CD14-positive monocyte (primary cell): Measurements from ENCODE around the gene EEF1AKMT3. TPM values are rescaled to one million over a fixed set of nuclear protein-coding genes. Genes with fewer than 3 reads are reported as not detected.

Experiments
- DNase-seq, 3 donors: peaks; one replicate each; pipeline ENCODE4 v3.0.0-alpha.2; 2011 to 2022
- H2AFZ ChIP-seq: 2 replicates; pipeline ENCODE4 v1.6.0; 2012; ENCODE audit warnings: mild to moderate bottlenecking, low read depth, low read length, inconsistent platforms; ENCODE audit not compliant: insufficient read depth, poor library complexity, severe bottlenecking
- H3K27ac ChIP-seq, 2 donors: 1 replicate in 1 of 2; 2 replicates in 1 of 2; pipeline ENCODE4 v1.5.1; 2012 to 2013; ENCODE audit warnings: low read length in 2 of 2, control low read depth in 1 of 2, inconsistent platforms in 1 of 2, low read depth in 1 of 2, mild to moderate bottlenecking in 1 of 2
- H3K27me3 ChIP-seq, 2 donors: one replicate each; pipeline versions ENCODE4 v1.6.0 to v1.6.1; 2011 to 2013; ENCODE audit warnings: low read length in 2 of 2; ENCODE audit not compliant: control insufficient read depth in 2 of 2, insufficient read depth in 2 of 2
- H3K36me3 ChIP-seq, 2 donors: replicated peaks in 1 of 2; 1 replicate in 1 of 2; 2 replicates in 1 of 2; pipeline versions ENCODE4 v1.5.1 to v1.6.1; 2012 to 2013; ENCODE audit warnings: low read length in 2 of 2, control low read depth in 1 of 2, inconsistent platforms in 1 of 2, mild to moderate bottlenecking in 1 of 2; ENCODE audit not compliant: insufficient read depth in 2 of 2, control insufficient read depth in 1 of 2
- H3K4me1 ChIP-seq, 2 donors: 1 replicate in 1 of 2; 2 replicates in 1 of 2; pipeline versions ENCODE4 v1.5.1 to v1.6.1; 2012 to 2013; ENCODE audit warnings: low read length in 2 of 2, control low read depth in 1 of 2, inconsistent platforms in 1 of 2, mild to moderate bottlenecking in 1 of 2, moderate library complexity in 1 of 2; ENCODE audit not compliant: insufficient read depth in 2 of 2, control insufficient read depth in 1 of 2
- H3K4me2 ChIP-seq: replicated peaks from 2 replicates; pipeline ENCODE3; 2012; ENCODE audit warnings: low read length, moderate library complexity, mild to moderate bottlenecking; ENCODE audit not compliant: poor library complexity, severe bottlenecking; ENCODE audit errors: extremely low read depth
- H3K4me3 ChIP-seq, 3 experiments: fragments of 200-600 bp in 1 of 3; sonication (generic) in 1 of 3; replicated peaks in 1 of 3; 1 replicate in 2 of 3; 2 replicates in 1 of 3; pipeline ENCODE4 v1.5.1; 2011 to 2013; ENCODE audit warnings: low read length in 3 of 3, mild to moderate bottlenecking in 3 of 3, control low read depth in 2 of 3, low read depth in 2 of 3, inconsistent platforms in 1 of 3, moderate library complexity in 1 of 3
- H3K79me2 ChIP-seq: 2 replicates; pipeline ENCODE4 v1.6.0; 2012; ENCODE audit warnings: mild to moderate bottlenecking, control low read depth, inconsistent platforms, low read length, moderate library complexity; ENCODE audit not compliant: insufficient read depth
- H3K9ac ChIP-seq: 2 replicates; pipeline ENCODE4 v1.6.0; 2017; ENCODE audit warnings: low read length, mild to moderate bottlenecking; ENCODE audit not compliant: insufficient read depth, poor library complexity, severe bottlenecking
- H3K9me3 ChIP-seq, 2 donors: replicated peaks in 1 of 2; 1 replicate in 1 of 2; 2 replicates in 1 of 2; pipeline versions ENCODE4 v1.5.1 to v1.6.1; 2012 to 2013; ENCODE audit warnings: low read length in 2 of 2, control low read depth in 1 of 2; ENCODE audit not compliant: control insufficient read depth in 1 of 2, insufficient read depth in 1 of 2
- H4K20me1 ChIP-seq: 2 replicates; pipeline ENCODE4 v1.6.0; 2012; ENCODE audit warnings: mild to moderate bottlenecking, low read length, control low read depth, moderate library complexity; ENCODE audit not compliant: insufficient read depth
- H3K27ac Mint-ChIP-seq, 7 donors: one replicate each; pipeline ENCODE4 v1.8.0; 2020; ENCODE audit warnings: mild to moderate bottlenecking in 7 of 7, mixed read lengths in 7 of 7, moderate library complexity in 6 of 7, inconsistent platforms in 2 of 7
- H3K27me3 Mint-ChIP-seq, 3 donors: one replicate each; pipeline ENCODE4 v1.8.0; 2021 to 2022; ENCODE audit warnings: low read depth in 3 of 3, mild to moderate bottlenecking in 3 of 3, mixed read lengths in 3 of 3, moderate library complexity in 3 of 3, inconsistent platforms in 1 of 3
- H3K36me3 Mint-ChIP-seq, 2 donors: one replicate each; pipeline ENCODE4 v1.8.0; 2020; ENCODE audit warnings: mixed read lengths in 2 of 2, inconsistent platforms in 1 of 2, mild to moderate bottlenecking in 1 of 2
- H3K4me1 Mint-ChIP-seq: one replicate; pipeline ENCODE4 v1.8.0; 2020; ENCODE audit warnings: mild to moderate bottlenecking, mixed read lengths
- H3K4me3 Mint-ChIP-seq, 2 donors: one replicate each; pipeline ENCODE4 v1.8.0; 2020; ENCODE audit warnings: mild to moderate bottlenecking in 2 of 2, mixed read lengths in 2 of 2, moderate library complexity in 1 of 2
- H3K9me3 Mint-ChIP-seq, 7 donors: one replicate each; pipeline ENCODE4 v1.8.0; 2020 to 2022; ENCODE audit warnings: mixed read lengths in 7 of 7, mild to moderate bottlenecking in 6 of 7, moderate library complexity in 6 of 7, inconsistent platforms in 2 of 7
- CTCF ChIP-seq: fragments of 200-600 bp; IDR thresholded peaks from one replicate; pipeline ENCODE4 v1.8.0; 2022; ENCODE audit warnings: antibody characterized with exemption, mild to moderate bottlenecking
- whole genome bisulfite sequencing: methylation state at CpG from one replicate; pipeline ENCODE4 v1.1.5; 2013; ENCODE audit warnings: missing lambda C conversion rate; ENCODE audit not compliant: insufficient coverage; 5-methylcytosine and 5-hydroxymethylcytosine counted together
- intact Hi-C, 2 donors: fragments of 100-400 bp; cut with micrococcal nuclease; formaldehyde crosslinking; loops; one replicate each; pipeline versions ENCODE4 v1.15.0 to v1.15.1; 2023
- polyA plus RNA-seq, 3 donors: library from polyadenylated mRNA; depleted of rRNA in 1 of 3; unstranded in 2 of 3; stranded (reverse) in 1 of 3; fragments of 300-500 nt in 2 of 3; fragments of >200 nt in 1 of 3; fragmentation: Illumina TruSeq in 2 of 3; gene quantifications; 1 replicate in 2 of 3; 2 replicates in 1 of 3; pipeline ENCODE4 v1.2.3, GENCODE V29; 2012 to 2021

Gene EEF1AKMT3
- polyA plus RNA-seq, 3 donors = 3.4 to 4.2 (median 3.4) TPM

GRCh38 chr12:57769594-57769993 is 2.8 kb upstream of the EEF1AKMT3 start:
- WGBS = 92% methylated on average over 7 of the region's 11 CpGs
- H3K4me3 Mint-ChIP-seq = no peak overlapping the region
- H4K20me1 ChIP-seq = no peaks in the 10 kb centered on the region

GRCh38 chr12:57770734-57771133 is 1.7 kb upstream of the EEF1AKMT3 start:
- Histone ChIP-seq H3K79me2 (no peaks in the 10 kb centered on the region), H4K20me1 (no peaks in the 10 kb centered on the region), H3K36me3 (peaks cover 0 to 6% of the 10 kb centered on the region in 2 donors), H3K27me3 (peaks cover 18 to 25% of the 10 kb centered on the region in 2 donors), H3K9ac (no peak overlapping the region), H3K27ac (peak overlapping the region in 1 of 2 donors; percentile 63), H3K4me2 (no peak overlapping the region), H3K9me3 (peaks cover 0 to 13% of the 10 kb centered on the region in 2 donors), H3K4me1 (peaks cover 44 to 51% of the 10 kb centered on the region in 2 donors), H3K4me3 (peak overlapping the region in 1 of 3 experiments; percentile 98), H2AFZ (no peak overlapping the region)
- DNase-seq = peak in 1 of 3 donors; percentile 31
- intact Hi-C loops = loop anchor here in 1 of 2 donors (5.0 kb wide), 1 partner anchor 77 kb away; the partner anchor contains the start of gene CTDSP2
- Mint-ChIP-seq H3K4me3 (no peak overlapping the region), H3K9me3 (peaks cover 0 to 12% (median 0%) of the 10 kb centered on the region in 7 donors), H3K27me3 (peaks cover 22 to 26% (median 25%) of the 10 kb centered on the region in 3 donors), H3K27ac (peak overlapping the region in 6 of 7 donors; percentile 53 to 98 (median 78)), H3K36me3 (peaks cover 19 to 25% of the 10 kb centered on the region in 2 donors), H3K4me1 (peaks cover 44% of the 10 kb centered on the region)
- TF ChIP-seq CTCF = no peak
- 92% methylated on average over 2 of the region's 4 CpGs for WGBS

More at GRCh38 chr12:57769594-57769993, 2.8 kb upstream of the EEF1AKMT3 start:
- Histone ChIP-seq H3K4me2 (no peak overlapping the region), H3K27me3 (peaks cover 25 to 36% of the 10 kb centered on the region in 2 donors), H3K4me3 (no peak overlapping the region), H2AFZ (no peak overlapping the region), H3K4me1 (peaks cover 45 to 55% of the 10 kb centered on the region in 2 donors), H3K9ac (no peak overlapping the region), H3K79me2 (no peaks in the 10 kb centered on the region), H3K36me3 (peaks cover 0 to 6% of the 10 kb centered on the region in 2 donors), H3K27ac (no peak overlapping the region), H3K9me3 (peaks cover 0 to 13% of the 10 kb centered on the region in 2 donors)
- Mint-ChIP-seq H3K36me3 (peaks cover 18 to 24% of the 10 kb centered on the region in 2 donors), H3K27ac (no peak overlapping the region), H3K4me1 (peaks cover 48% of the 10 kb centered on the region), H3K27me3 (peaks cover 33 to 38% (median 37%) of the 10 kb centered on the region in 3 donors), H3K9me3 (peaks cover 0 to 14% (median 2%) of the 10 kb centered on the region in 7 donors)
- no peak for DNase-seq
- TF ChIP-seq CTCF = no peak
- intact Hi-C loops = no loop called here
